Activated T-helper 17 cell treated with anti-CD3 and anti-CD28 coated beads, Interleukin-2, amount 50 U/mL, for 72 hours (primary cell): ENCODE results near the gene BOD1. TPM values are rescaled to one million over a fixed set of nuclear protein-coding genes. Genes with fewer than 3 reads are reported as not detected.

Experiments used
- ATAC-seq: fragments of 150-1000 bp; cut with Tn5 transposase; replicated peaks from 2 replicates; pipeline ENCODE4 v1.10.0; 2021; ENCODE audit warnings: mild to moderate bottlenecking, moderate library complexity
- H3K27ac Mint-ChIP-seq: one replicate; pipeline ENCODE4 v1.8.0; 2022; ENCODE audit warnings: mixed read lengths
- H3K27me3 Mint-ChIP-seq: one replicate; pipeline ENCODE4 v1.8.0; 2022; ENCODE audit warnings: mixed read lengths
- H3K36me3 Mint-ChIP-seq: one replicate; pipeline ENCODE4 v1.8.0; 2022; ENCODE audit warnings: low read depth, mild to moderate bottlenecking, mixed read lengths
- H3K4me1 Mint-ChIP-seq: one replicate; pipeline ENCODE4 v1.8.0; 2022; ENCODE audit warnings: mixed read lengths
- H3K4me3 Mint-ChIP-seq: one replicate; pipeline ENCODE4 v1.8.0; 2022; ENCODE audit warnings: mild to moderate bottlenecking, mixed read lengths
- H3K9me3 Mint-ChIP-seq: one replicate; pipeline ENCODE4 v1.8.0; 2022; ENCODE audit warnings: mixed read lengths
- total RNA-seq, 2 donors: library from RNA; stranded (reverse); gene quantifications; one replicate each; pipeline ENCODE4 v1.2.3, GENCODE V29; 2022

BOD1 gene
- total RNA-seq, 2 donors from 2014 or later: 23.1 to 24.9 TPM

DNA sequence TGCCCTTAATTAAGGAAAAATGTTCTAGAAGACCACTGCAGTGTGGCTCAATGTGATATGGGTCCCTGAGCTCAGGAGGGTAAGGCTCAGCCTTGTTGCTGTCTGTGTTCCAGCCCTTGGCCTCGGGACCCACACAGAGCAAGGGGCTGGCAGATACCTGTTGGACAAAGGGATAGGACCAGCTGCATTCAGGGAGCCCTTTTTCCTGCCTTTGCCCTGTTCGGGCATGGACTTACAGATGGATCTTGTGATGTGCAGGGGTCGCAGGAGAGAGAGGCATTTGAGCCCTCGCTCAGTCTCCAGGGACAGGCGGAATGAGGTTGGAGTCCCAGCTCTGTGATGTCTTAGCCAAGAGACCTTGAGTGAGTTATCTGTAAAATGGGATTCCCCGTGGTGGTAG is 12.1 kb upstream of the BOD1 start:
- H3K36me3 Mint-ChIP-seq: no peaks in the 10 kb centered on the region
- no peak for ATAC-seq
- no peak overlapping the region for H3K4me3 Mint-ChIP-seq
- H3K27ac Mint-ChIP-seq: no peak overlapping the region
- H3K9me3 Mint-ChIP-seq: no peaks in the 10 kb centered on the region
- H3K4me1 Mint-ChIP-seq: no peaks in the 10 kb centered on the region
- H3K27me3 Mint-ChIP-seq: peaks cover 3% of the 10 kb centered on the region

DNA sequence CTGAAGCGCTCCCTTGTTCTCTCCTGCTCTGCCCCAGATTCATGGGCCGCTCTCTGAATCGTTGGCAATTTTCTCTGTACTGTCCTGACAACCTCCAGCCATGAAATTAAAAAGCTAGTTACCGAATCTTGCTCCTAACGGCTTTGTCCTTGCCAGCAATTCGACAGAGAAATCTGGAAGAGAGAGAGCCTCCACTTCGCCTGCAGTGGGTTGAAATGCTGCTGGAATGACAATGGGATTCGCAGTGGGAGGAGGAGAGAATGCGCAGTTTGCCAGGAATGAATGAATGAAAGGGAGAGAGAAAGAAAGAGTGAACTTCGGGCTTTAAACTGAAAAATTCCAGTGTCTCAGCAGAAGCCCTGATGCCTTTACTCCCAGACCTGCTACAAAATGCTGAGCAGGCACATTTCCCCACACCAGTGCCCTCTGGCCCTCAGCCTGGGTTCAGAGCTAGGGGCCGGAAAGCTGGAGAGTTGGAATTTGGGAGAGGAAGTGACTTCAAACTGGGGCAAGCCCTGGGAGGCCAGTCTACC is 11.5 kb upstream of the BOD1 start:
- no peak overlapping the region for H3K4me3 Mint-ChIP-seq
- H3K9me3 Mint-ChIP-seq: no peaks in the 10 kb centered on the region
- H3K36me3 Mint-ChIP-seq: no peaks in the 10 kb centered on the region
- H3K27ac Mint-ChIP-seq: no peak overlapping the region
- no peaks in the 10 kb centered on the region for H3K4me1 Mint-ChIP-seq
- no peak for ATAC-seq
- H3K27me3 Mint-ChIP-seq: peaks cover 3% of the 10 kb centered on the region

DNA sequence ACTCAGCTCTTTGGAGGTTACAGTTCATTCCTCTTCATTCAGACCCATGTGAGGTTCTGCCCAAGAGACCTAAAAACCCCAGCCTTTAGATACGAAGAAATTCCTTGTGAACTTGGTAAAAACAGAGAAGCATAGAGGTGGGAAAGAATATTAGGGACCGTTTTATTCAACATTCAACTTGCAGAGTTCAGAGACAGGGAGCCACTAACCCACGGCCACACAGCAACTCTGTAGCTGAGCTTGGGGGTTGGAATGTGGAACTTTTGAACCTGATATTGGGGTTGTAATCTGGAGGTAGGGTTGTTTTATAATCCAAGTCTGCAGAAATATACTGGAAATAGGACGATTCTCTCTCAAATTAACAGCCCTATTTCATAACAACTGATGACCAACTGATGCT is 10.8 kb upstream of the BOD1 start:
- no peaks in the 10 kb centered on the region for H3K4me1 Mint-ChIP-seq
- no peak overlapping the region for H3K27ac Mint-ChIP-seq
- H3K4me3 Mint-ChIP-seq: no peak overlapping the region
- H3K36me3 Mint-ChIP-seq: no peaks in the 10 kb centered on the region
- no peaks in the 10 kb centered on the region for H3K9me3 Mint-ChIP-seq
- no peak for ATAC-seq
- no peaks in the 10 kb centered on the region for H3K27me3 Mint-ChIP-seq

DNA sequence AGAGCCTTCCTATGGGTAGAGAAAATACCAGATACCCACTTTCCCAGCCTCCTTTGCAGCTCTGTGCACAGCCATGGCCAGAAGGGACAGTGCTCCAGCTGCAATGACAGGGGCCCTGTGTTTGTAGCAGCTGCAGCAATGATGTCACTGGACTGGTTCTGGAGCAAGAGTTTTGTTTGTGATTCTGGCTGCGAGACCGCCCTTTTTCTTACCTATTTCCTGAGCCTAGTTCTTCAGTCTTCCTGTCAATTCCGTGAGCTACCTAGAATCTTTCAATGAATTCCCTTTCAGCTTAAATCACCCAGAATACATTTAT is 10.0 kb upstream of the BOD1 start:
- Mint-ChIP-seq H3K4me1 (no peaks in the 10 kb centered on the region), H3K4me3 (no peak overlapping the region), H3K27me3 (no peaks in the 10 kb centered on the region), H3K36me3 (no peaks in the 10 kb centered on the region), H3K27ac (no peak overlapping the region), H3K9me3 (no peaks in the 10 kb centered on the region)
- no peak for ATAC-seq

DNA sequence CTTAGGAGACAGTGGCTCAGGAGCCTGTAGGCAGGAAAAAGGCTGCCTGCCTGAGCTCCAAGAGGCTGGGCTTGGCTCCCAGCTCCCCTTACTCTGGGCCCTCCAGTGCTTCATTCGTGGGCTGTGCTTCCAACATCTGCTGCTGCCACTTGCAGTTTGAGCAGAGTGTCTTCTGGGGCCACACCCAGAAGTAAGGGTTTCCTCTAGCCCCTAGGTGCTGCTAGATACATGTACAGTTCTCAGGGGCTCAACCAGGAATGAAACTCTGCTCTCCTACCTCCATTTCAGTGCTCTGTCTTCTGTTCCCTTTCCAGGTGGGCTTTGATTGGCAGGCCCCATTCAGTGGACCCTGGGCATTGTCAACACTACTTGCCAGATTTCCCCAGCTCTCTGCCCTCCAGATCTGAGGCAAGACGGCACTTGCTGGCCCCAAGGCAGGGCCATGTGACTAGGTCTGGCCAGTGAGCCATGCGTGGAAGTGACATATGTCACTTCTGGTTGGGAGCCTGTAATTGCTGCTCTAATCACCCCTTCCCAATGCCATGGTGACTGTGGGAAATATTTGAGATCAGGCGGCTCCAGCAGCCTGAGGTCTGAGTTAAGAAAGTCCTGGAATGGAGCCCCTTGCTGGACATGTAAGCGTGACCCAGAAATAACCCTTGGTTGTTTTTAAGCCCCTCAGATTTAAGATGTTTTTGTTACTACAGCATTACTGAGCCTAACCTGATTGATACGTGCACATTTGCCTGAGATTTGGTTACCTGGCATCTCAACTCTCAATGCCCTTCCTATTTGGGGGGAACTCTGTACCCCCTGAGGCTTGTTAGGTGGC is 9.4 kb upstream of the BOD1 start:
- no peak overlapping the region for H3K4me3 Mint-ChIP-seq
- H3K9me3 Mint-ChIP-seq: no peaks in the 10 kb centered on the region
- no peak for ATAC-seq
- no peaks in the 10 kb centered on the region for H3K4me1 Mint-ChIP-seq
- H3K36me3 Mint-ChIP-seq: no peaks in the 10 kb centered on the region
- no peaks in the 10 kb centered on the region for H3K27me3 Mint-ChIP-seq
- H3K27ac Mint-ChIP-seq: no peak overlapping the region

DNA sequence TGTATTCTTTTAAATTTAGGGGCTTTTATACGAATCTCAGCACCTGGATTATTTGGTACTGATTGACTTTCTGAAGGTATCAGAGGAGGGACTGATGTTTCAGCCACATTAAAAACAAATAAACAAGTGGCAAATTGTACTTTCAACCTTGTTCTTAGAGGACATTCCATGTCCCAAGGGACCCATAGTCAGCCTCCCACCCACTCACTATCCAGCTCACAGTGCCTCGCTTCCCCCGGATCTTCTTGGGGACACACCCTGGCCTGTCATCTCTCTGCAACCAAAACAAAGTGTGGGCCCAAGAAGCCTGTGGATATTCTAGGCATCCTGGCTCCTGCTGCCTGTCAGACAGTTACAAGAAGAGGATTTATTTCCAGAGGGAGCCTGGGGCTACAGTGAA is 8.8 kb upstream of the BOD1 start:
- H3K36me3 Mint-ChIP-seq: no peaks in the 10 kb centered on the region
- H3K9me3 Mint-ChIP-seq: no peaks in the 10 kb centered on the region
- no peak for ATAC-seq
- H3K4me3 Mint-ChIP-seq: no peak overlapping the region
- H3K27me3 Mint-ChIP-seq: no peaks in the 10 kb centered on the region
- no peaks in the 10 kb centered on the region for H3K4me1 Mint-ChIP-seq
- H3K27ac Mint-ChIP-seq: no peak overlapping the region

DNA sequence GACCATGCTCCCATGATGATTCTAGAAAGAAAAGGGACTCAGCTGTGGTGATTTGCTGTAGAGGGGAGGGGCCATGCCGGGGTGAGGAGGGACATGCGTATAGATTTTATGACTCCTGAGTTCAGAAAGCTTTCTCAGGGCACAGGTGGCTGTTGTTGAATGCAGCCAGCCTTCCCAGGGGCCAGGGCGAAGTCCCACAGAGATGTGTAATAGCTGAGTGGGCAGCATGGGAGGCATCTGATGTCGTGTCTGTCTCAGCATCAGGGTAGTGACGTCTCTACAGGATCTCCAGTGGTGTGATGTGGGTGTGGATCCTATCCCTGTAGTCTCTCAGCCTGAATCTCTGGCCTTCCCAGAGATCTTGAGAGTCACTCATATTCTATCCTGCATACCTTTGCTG is 7.8 kb upstream of the BOD1 start:
- H3K27ac Mint-ChIP-seq: no peak overlapping the region
- no peak for ATAC-seq

DNA sequence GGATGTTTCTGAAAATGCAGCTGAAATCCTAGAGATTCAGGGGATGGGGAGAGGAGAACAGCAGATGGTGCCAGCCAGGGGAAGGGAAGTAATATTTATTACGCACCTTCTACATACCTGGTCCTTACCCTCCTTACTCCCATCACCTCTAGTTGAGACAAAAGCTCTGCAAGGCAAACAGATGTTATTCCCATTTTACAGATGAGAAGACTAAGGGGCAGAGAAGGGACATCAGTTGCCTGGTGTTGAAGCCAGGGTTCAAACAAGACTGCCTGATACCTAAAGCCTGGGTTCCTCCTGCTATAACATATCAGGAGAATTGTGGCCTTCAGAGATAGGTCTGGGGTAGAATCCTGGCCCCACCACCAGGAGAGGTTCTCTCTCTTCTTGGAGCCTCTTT is 7.3 kb upstream of the BOD1 start:
- H3K27ac Mint-ChIP-seq: no peak overlapping the region
- no peaks in the 10 kb centered on the region for H3K36me3 Mint-ChIP-seq
- no peaks in the 10 kb centered on the region for H3K4me1 Mint-ChIP-seq
- no peak overlapping the region for H3K4me3 Mint-ChIP-seq
- H3K27me3 Mint-ChIP-seq: no peaks in the 10 kb centered on the region
- H3K9me3 Mint-ChIP-seq: no peaks in the 10 kb centered on the region
- ATAC-seq: no peak

More for the DNA sequence above, 7.8 kb upstream of the BOD1 start:
- Mint-ChIP-seq H3K4me3 (no peak overlapping the region), H3K36me3 (no peaks in the 10 kb centered on the region), H3K9me3 (no peaks in the 10 kb centered on the region), H3K27me3 (no peaks in the 10 kb centered on the region), H3K4me1 (no peaks in the 10 kb centered on the region)

DNA sequence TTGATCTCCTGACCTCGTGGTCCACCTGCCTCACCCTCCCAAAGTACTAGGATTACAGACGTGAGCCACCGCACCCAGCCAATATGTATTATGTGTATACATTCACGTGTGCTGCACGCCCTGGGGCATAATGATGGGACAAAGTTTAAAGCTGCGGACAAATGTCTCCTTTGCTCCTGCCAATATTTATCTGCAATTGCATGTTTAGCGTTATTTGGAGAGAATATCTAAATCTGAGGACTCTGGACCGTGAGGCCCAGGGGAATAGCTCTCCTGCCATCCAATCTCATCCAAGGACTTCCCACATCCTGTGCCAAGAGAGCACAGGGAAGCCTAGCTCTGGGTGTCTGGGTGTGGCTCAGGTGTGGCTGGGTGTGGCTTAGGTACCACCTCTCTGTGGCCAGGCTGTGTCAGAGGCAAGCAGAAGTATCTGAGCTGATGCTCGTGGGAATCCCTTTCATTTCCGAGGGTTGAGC is 6.9 kb upstream of the BOD1 start:
- no peak overlapping the region for H3K4me3 Mint-ChIP-seq
- ATAC-seq: no peak
- H3K27ac Mint-ChIP-seq: no peak overlapping the region
- H3K4me1 Mint-ChIP-seq: no peaks in the 10 kb centered on the region
- H3K27me3 Mint-ChIP-seq: no peaks in the 10 kb centered on the region
- no peaks in the 10 kb centered on the region for H3K36me3 Mint-ChIP-seq
- H3K9me3 Mint-ChIP-seq: no peaks in the 10 kb centered on the region

DNA sequence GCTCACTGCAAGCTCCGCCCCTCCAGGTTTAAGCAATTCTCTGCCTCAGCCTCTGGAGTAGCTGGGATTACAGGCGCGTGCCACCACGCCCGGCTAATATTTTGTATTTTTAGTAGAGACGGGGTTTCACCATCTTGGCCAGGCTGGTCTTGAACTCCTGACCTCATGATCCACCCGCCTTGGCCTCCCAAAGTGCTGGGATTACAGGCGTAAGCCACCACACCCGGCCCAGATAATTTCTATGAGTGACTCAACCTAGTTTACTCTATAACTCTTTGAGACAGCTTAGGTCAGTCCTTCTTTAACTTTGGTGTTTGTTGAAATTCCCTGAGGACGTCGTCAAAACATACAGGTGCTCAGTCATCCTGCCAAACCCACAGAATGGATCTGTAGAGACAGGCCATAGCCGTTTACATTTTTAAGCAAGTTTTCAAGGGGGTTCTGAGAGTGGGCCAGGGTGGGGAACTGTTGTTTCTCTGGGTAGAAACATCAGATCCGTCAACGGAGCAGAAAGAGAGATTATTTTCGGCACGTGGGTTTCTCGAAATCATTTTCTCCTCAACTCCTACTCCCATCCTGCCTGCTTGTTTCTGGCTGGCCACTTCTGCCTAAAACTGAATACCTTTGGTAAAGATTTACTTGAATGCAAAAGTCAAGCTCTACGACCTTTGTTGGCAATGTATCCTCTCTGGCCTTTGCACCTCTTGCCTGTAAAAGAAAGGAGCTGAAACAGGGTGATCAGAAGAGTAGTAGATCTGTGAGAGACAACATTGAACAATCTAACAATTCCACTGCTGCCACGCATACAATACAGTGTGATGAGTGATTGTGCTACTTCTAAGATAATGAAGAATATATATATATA is 6.0 kb upstream of the BOD1 start:
- Mint-ChIP-seq H3K27ac (no peak overlapping the region), H3K4me3 (no peak overlapping the region), H3K4me1 (no peaks in the 10 kb centered on the region), H3K36me3 (no peaks in the 10 kb centered on the region), H3K27me3 (no peaks in the 10 kb centered on the region), H3K9me3 (no peaks in the 10 kb centered on the region)
- ATAC-seq: no peak

DNA sequence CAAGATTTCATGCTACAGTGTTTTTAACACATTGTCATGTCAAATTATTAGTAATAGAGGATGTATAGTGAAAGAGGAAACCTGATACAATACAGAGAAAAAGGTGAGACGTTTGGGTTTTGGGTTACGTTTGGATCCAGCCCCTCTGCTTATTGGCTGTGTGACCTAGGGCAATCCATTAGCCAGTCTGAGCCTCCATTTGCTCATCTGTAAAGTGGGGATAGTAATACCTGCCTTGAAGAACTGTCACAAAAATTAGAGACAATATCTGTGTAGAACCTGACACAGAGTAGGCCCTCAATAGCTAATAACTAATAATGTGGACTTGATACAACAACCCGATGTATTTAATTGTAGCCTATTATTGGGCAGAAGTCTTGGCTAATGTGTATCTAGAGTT is 4.3 kb upstream of the BOD1 start:
- Mint-ChIP-seq H3K4me1 (no peaks in the 10 kb centered on the region), H3K9me3 (no peaks in the 10 kb centered on the region), H3K36me3 (no peaks in the 10 kb centered on the region), H3K27ac (no peak overlapping the region), H3K27me3 (no peaks in the 10 kb centered on the region), H3K4me3 (no peak overlapping the region)
- ATAC-seq: no peak

DNA sequence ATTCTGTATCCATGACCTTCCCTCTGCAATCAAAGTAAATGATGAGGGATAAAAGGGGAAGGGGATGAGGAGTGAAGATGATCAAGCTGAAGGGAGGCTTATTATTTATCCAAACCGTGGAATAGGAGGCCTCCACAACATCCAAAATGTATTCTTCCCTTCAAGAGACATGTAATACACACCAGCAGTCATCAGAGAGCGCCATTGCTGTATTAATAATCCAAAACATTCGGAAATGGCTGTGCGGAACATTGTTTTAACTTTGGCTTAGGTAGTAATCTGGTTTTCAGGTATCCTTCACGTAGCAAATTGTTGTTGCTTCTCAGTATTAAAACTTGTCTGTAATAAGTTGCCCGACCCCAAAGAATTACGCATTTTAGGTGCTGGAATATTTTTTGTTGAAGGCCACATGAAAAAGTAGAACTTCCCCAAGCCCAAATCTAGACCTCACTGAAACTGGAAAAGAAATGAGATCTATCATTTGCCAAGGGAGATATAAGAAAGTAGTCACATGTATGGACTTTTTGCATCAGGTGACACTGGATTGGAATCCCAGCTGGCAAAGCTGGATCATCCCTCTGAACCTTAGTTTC is 2.6 kb upstream of the BOD1 start:
- no peak for ATAC-seq
- H3K4me1 Mint-ChIP-seq: peaks cover 7% of the 10 kb centered on the region
- no peak overlapping the region for H3K4me3 Mint-ChIP-seq
- no peaks in the 10 kb centered on the region for H3K9me3 Mint-ChIP-seq
- H3K36me3 Mint-ChIP-seq: peaks cover 13% of the 10 kb centered on the region
- H3K27me3 Mint-ChIP-seq: no peaks in the 10 kb centered on the region
- H3K27ac Mint-ChIP-seq: peak overlapping the region; percentile 97

DNA sequence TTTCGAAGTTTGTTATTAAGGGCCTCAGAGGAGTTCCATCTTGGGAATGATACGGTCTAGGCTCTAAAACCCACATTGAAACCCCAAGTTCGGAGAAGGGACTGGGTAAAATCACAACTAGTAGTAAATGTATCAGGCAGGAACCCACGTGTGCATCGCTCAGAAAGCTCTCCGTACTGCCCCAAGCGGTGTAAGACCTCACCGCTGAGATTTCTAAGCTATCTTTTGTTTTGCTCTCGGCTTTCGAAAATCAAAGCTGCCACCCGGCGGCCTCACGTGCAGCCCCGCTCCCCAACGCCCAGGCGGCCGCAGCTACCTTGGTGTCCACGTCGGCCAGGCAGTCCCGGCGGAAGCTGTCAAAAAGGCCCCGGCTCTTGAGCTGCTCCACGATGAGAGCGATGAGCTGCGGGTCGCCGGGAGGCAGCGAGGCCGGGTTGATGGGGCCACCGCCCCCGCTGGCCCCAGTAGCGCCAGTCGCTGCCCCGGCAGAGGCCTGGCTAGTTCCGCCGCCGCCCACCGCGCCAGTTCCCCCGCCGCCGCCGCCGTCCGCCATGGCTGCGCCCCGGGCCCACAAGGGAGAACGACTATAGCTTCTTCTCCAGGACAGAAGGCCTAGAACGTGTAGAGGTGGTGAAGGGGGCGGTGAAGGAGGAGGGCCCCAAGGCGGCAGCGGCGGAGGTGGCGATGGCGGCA is 420 bp downstream of the BOD1 start:
- Mint-ChIP-seq H3K4me3 (peak overlapping the region; percentile 88), H3K27ac (peak overlapping the region; percentile 97), H3K36me3 (peaks cover 43% of the 10 kb centered on the region), H3K27me3 (no peaks in the 10 kb centered on the region), H3K9me3 (no peaks in the 10 kb centered on the region), H3K4me1 (peaks cover 12% of the 10 kb centered on the region)
- ATAC-seq: peak; percentile 53

DNA sequence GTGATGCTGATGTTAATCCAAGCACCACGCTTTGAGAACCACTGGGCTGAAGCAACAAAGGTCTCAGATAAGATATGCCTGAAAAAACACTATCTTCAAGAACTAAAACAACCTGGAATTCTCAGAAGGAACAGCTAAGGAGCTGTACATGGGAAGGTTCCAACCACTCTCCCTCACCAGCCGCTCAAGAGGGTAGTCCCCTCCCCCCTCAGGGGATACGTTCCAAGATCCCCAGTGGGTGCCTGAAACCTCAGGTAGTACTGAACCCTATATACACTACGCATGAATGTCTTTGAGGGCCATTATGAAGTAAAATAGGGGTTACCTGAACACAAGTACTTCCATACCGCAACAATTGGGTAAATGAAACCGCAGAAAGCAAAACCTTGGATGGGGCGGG is 1.9 kb downstream of the BOD1 start:
- H3K27ac Mint-ChIP-seq: no peak overlapping the region
- peaks cover 12% of the 10 kb centered on the region for H3K4me1 Mint-ChIP-seq
- H3K9me3 Mint-ChIP-seq: no peaks in the 10 kb centered on the region
- ATAC-seq: no peak
- H3K36me3 Mint-ChIP-seq: peaks cover 58% of the 10 kb centered on the region
- no peaks in the 10 kb centered on the region for H3K27me3 Mint-ChIP-seq
- peak overlapping the region; percentile 88 for H3K4me3 Mint-ChIP-seq
